OCI-LY1 (cell line): Measurements from ENCODE around the gene BCR.

ENCODE experiments used
- H2AFZ ChIP-seq: fragments of 200-600 bp; sonication (generic), shearing (Covaris generic); 2 replicates; pipeline ENCODE4 v1.6.0; 2014; ENCODE audit warnings: antibody characterized with exemption, mild to moderate bottlenecking, low read length
- H3F3A ChIP-seq: fragments of 200-600 bp; sonication (generic), shearing (Covaris generic); 2 replicates; pipeline ENCODE4 v1.6.0; 2014; ENCODE audit warnings: mild to moderate bottlenecking, antibody characterized with exemption, low read length, moderate library complexity; ENCODE audit not compliant: insufficient read depth
- H3K27ac ChIP-seq: fragments of 200-600 bp; sonication (generic); 2 replicates; pipeline ENCODE4 v1.5.1; 2014; ENCODE audit warnings: low read length, mixed run types, mild to moderate bottlenecking, low read depth; ENCODE audit not compliant: poor library complexity, severe bottlenecking
- H3K27me3 ChIP-seq: fragments of 200-600 bp; sonication (generic); 2 replicates; pipeline ENCODE4 v1.6.0; 2014; ENCODE audit warnings: antibody characterized with exemption, mild to moderate bottlenecking, low read length, moderate library complexity; ENCODE audit not compliant: insufficient read depth
- H3K36me3 ChIP-seq: fragments of 200-600 bp; sonication (generic); 2 replicates; pipeline ENCODE4 v1.6.1; 2014; ENCODE audit warnings: mild to moderate bottlenecking, antibody characterized with exemption, low read length, moderate library complexity, mixed read lengths; ENCODE audit not compliant: insufficient read depth
- H3K4me1 ChIP-seq: fragments of 200-600 bp; sonication (generic); 2 replicates; pipeline ENCODE4 v1.5.1; 2014; ENCODE audit warnings: mild to moderate bottlenecking, low read length, moderate library complexity; ENCODE audit not compliant: insufficient read depth, severe bottlenecking
- H3K4me2 ChIP-seq: fragments of 200-600 bp; sonication (generic), shearing (Covaris generic); 2 replicates; pipeline ENCODE4 v1.6.1; 2014; ENCODE audit warnings: low read length
- H3K4me3 ChIP-seq: fragments of 200-600 bp; sonication (generic); 2 replicates; pipeline ENCODE4 v1.5.1; 2014; ENCODE audit warnings: low read length, low read depth, mild to moderate bottlenecking, mixed read lengths; ENCODE audit not compliant: poor library complexity, severe bottlenecking
- H3K79me2 ChIP-seq: fragments of 200-600 bp; shearing (Covaris generic); 2 replicates; pipeline ENCODE4 v1.6.1; 2016; ENCODE audit warnings: mixed run types, low read length, mixed read lengths; ENCODE audit not compliant: insufficient read depth
- H3K9ac ChIP-seq: fragments of 200-600 bp; sonication (generic), shearing (Covaris generic); 2 replicates; pipeline ENCODE4 v1.6.1; 2014; ENCODE audit warnings: mild to moderate bottlenecking, low read length, mixed read lengths
- H3K9me2 ChIP-seq: fragments of 200-600 bp; sonication (generic), shearing (Covaris generic); 2 replicates; pipeline ENCODE4 v1.6.1; 2014; ENCODE audit warnings: low read depth, mild to moderate bottlenecking, low read length, mixed read lengths
- H3K9me3 ChIP-seq: fragments of 200-600 bp; shearing (Covaris generic); 2 replicates; pipeline ENCODE4 v1.6.1; 2014; ENCODE audit warnings: low read length, mixed read lengths
- H4K20me1 ChIP-seq: fragments of 200-600 bp; sonication (generic), shearing (Covaris generic); 2 replicates; pipeline ENCODE4 v1.6.0; 2016; ENCODE audit warnings: mild to moderate bottlenecking, low read length; ENCODE audit not compliant: insufficient read depth
- CTCF ChIP-seq: fragments of 200-600 bp; sonication (generic), shearing (Covaris generic); IDR thresholded peaks from 2 replicates; pipeline ENCODE4 v1.5.1; 2017; ENCODE audit warnings: mild to moderate bottlenecking, antibody characterized with exemption, low read length, moderate library complexity, mixed read lengths
- EZH2 ChIP-seq: fragments of 200-600 bp; sonication (generic), shearing (Covaris generic); IDR thresholded peaks from 2 replicates; pipeline ENCODE4 v1.8.0; 2017; ENCODE audit warnings: borderline replicate concordance, mixed run types, mild to moderate bottlenecking, antibody characterized with exemption, low read length, moderate library complexity, mixed read lengths

Gene BCR

GRCh38 chr22:23281406-23282088, 101.2 kb downstream of the BCR start:
- Histone ChIP-seq H3K36me3 (peaks cover 94% of the 10 kb centered on the region), H2AFZ (no peak overlapping the region), H3F3A (no peaks in the 10 kb centered on the region), H3K27me3 (no peaks in the 10 kb centered on the region), H3K4me1 (peaks cover 25% of the 10 kb centered on the region), H3K4me3 (no peak overlapping the region), H4K20me1 (no peaks in the 10 kb centered on the region), H3K79me2 (no peaks in the 10 kb centered on the region), H3K27ac (peak overlapping the region; percentile 87), H3K4me2 (peak overlapping the region; percentile 47), H3K9ac (peak overlapping the region; percentile 61; the same call in 1 of the 2 replicates), H3K9me3 (no peaks in the 10 kb centered on the region), H3K9me2 (no peaks in the 10 kb centered on the region)
- TF ChIP-seq CTCF (peak; percentile 96), EZH2 (no peak)

GRCh38 chr22:23282089-23282501, 101.8 kb downstream of the BCR start:
- peaks cover 19% of the 10 kb centered on the region for H3K4me1 ChIP-seq
- H3K79me2 ChIP-seq = no peaks in the 10 kb centered on the region
- TF ChIP-seq CTCF = no peak
- TF ChIP-seq EZH2 = no peak
- H3K9ac ChIP-seq = no peak overlapping the region
- H2AFZ ChIP-seq = no peak overlapping the region
- H3K4me3 ChIP-seq = no peak overlapping the region
- no peak overlapping the region for H3K27ac ChIP-seq
- no peaks in the 10 kb centered on the region for H3K27me3 ChIP-seq
- H4K20me1 ChIP-seq = no peaks in the 10 kb centered on the region
- H3K9me3 ChIP-seq = no peaks in the 10 kb centered on the region
- H3K9me2 ChIP-seq = no peaks in the 10 kb centered on the region
- no peaks in the 10 kb centered on the region for H3F3A ChIP-seq
- H3K36me3 ChIP-seq = peaks cover 94% of the 10 kb centered on the region
- H3K4me2 ChIP-seq = no peak overlapping the region

GRCh38 chr22:23282516-23282915, 102.2 kb downstream of the BCR start:
- Histone ChIP-seq H3K9me3 (no peaks in the 10 kb centered on the region), H3F3A (no peaks in the 10 kb centered on the region), H3K79me2 (no peaks in the 10 kb centered on the region), H3K36me3 (peaks cover 94% of the 10 kb centered on the region), H3K4me1 (peaks cover 19% of the 10 kb centered on the region), H2AFZ (no peak overlapping the region), H3K27me3 (no peaks in the 10 kb centered on the region), H3K27ac (no peak overlapping the region), H3K4me3 (no peak overlapping the region), H3K9ac (no peak overlapping the region), H4K20me1 (no peaks in the 10 kb centered on the region), H3K9me2 (no peaks in the 10 kb centered on the region), H3K4me2 (no peak overlapping the region)
- TF ChIP-seq EZH2 (no peak), CTCF (no peak)
